NAMALWA (cell line): ENCODE measurements around the gene MAN1B1.

Experiments used
- DNase-seq: peaks from one replicate; pipeline ENCODE4 v3.0.0-alpha.2; 2015; ENCODE audit warnings: low spot score

MAN1B1 gene

GRCh38 chr9:137147091-137147792 lies 60.5 kb downstream of the MAN1B1 start:
- peak; percentile 31 for DNase-seq

- DNase-seq = no peak
Observed at GRCh38 chr9:137147793-137148160, 61.0 kb downstream of the MAN1B1 start.

- DNase-seq = no peak
Observed at GRCh38 chr9:137148242-137148641, 61.5 kb downstream of the MAN1B1 start.

GRCh38 chr9:137148661-137149060 lies 61.9 kb downstream of the MAN1B1 start:
- DNase-seq = no peak

GRCh38 chr9:137149363-137149762 lies 62.6 kb downstream of the MAN1B1 start:
- no peak for DNase-seq

GRCh38 chr9:137149942-137150616 lies 63.3 kb downstream of the MAN1B1 start:
- peak; percentile 62 for DNase-seq

- DNase-seq = peak; percentile 97
Observed at GRCh38 chr9:137150617-137151457, 64.1 kb downstream of the MAN1B1 start.

GRCh38 chr9:137152844-137153405 lies 66.1 kb downstream of the MAN1B1 start:
- no peak for DNase-seq

GRCh38 chr9:137156567-137157375 lies 70.0 kb downstream of the MAN1B1 start:
- DNase-seq = peak; percentile 68

- no peak for DNase-seq
Observed at GRCh38 chr9:137157618-137158415, 71.0 kb downstream of the MAN1B1 start.

GRCh38 chr9:137158625-137159024 lies 71.8 kb downstream of the MAN1B1 start:
- no peak for DNase-seq
